Measurements from ENCODE around the gene SCN1B.

The SCN1B gene

GRCh38 chr19:35059006-35059798 lies 28.9 kb downstream of the SCN1B start:
- FAIRE-seq: no peak

- no peak for FAIRE-seq
Measured at GRCh38 chr19:35059799-35060091, 29.5 kb downstream of the SCN1B start.

- no peak for FAIRE-seq
Measured at GRCh38 chr19:35060160-35060855, 30.0 kb downstream of the SCN1B start.

- no peak for FAIRE-seq
Measured at GRCh38 chr19:35061583-35062373, 31.5 kb downstream of the SCN1B start.

GRCh38 chr19:35062942-35063341 lies 32.7 kb downstream of the SCN1B start:
- no peak for FAIRE-seq

GRCh38 chr19:35063940-35064818 lies 33.9 kb downstream of the SCN1B start:
- FAIRE-seq: no peak

GRCh38 chr19:35065574-35065973 lies 35.3 kb downstream of the SCN1B start:
- FAIRE-seq: no peak

GRCh38 chr19:35066121-35066520 lies 35.9 kb downstream of the SCN1B start:
- FAIRE-seq: no peak

GRCh38 chr19:35066691-35067563 lies 36.7 kb downstream of the SCN1B start:
- no peak for FAIRE-seq

GRCh38 chr19:35068941-35069634 lies 38.8 kb downstream of the SCN1B start:
- no peak for FAIRE-seq

- FAIRE-seq: no peak
Measured at GRCh38 chr19:35069696-35070095, 39.4 kb downstream of the SCN1B start.

GRCh38 chr19:35070471-35070870 lies 40.2 kb downstream of the SCN1B start:
- no peak for FAIRE-seq

GRCh38 chr19:35073516-35073915 lies 43.2 kb downstream of the SCN1B start:
- no peak for FAIRE-seq

- no peak for FAIRE-seq
Measured at GRCh38 chr19:35073941-35074340, 43.7 kb downstream of the SCN1B start.

- FAIRE-seq: no peak
Measured at GRCh38 chr19:35074426-35075201, 44.3 kb downstream of the SCN1B start.

GRCh38 chr19:35075202-35076025 lies 45.1 kb downstream of the SCN1B start:
- FAIRE-seq: no peak

- no peak for FAIRE-seq
Measured at GRCh38 chr19:35076026-35076370, 45.7 kb downstream of the SCN1B start.

- FAIRE-seq: no peak
Measured at GRCh38 chr19:35076657-35077056, 46.4 kb downstream of the SCN1B start.

GRCh38 chr19:35077411-35078223 lies 47.3 kb downstream of the SCN1B start:
- FAIRE-seq: no peak

Measured in TTC549 (cell line).